Measurements from ENCODE around the gene PTPRT.

GRCh38 chr20:42041000-42041565 is 1148.6 kb downstream of the PTPRT start:
- TF ChIP-seq CTCF (IDR thresholded peaks at IDR 0.05) (peak in 4 of 12 donors; percentile 21 to 35 (median 28)), POLR2A (IDR thresholded peaks at IDR 0.05) (no peak)
